GM23338 (cell line): ENCODE data around the gene SERGEF.

Source experiments
- CREB1 ChIP-seq: fragments of 250-450 bp; sonication (Bioruptor Pico); IDR thresholded peaks from 2 replicates; pipeline ENCODE4 v1.5.0; 2020; ENCODE audit warnings: low read depth, mild to moderate bottlenecking, moderate library complexity
- CTCF ChIP-seq, 2 experiments: fragments of 200-600 bp in 1 of 2; sonication (generic) in 1 of 2; conservative IDR thresholded peaks; 2 replicates each; pipeline versions ENCODE4 v1.5.1 to v1.6.1; 2016 to 2017; ENCODE audit warnings: antibody characterized with exemption in 2 of 2, low read depth in 2 of 2, mild to moderate bottlenecking in 2 of 2, moderate library complexity in 1 of 2
- ETS1 ChIP-seq: IDR thresholded peaks from 2 replicates; pipeline ENCODE4 v1.6.1; 2016; ENCODE audit warnings: antibody characterized with exemption
- EZH2 ChIP-seq: fragments of 200-600 bp; sonication (generic); IDR thresholded peaks from one replicate; pipeline ENCODE4 v1.8.0; 2017; ENCODE audit warnings: antibody characterized with exemption, mild to moderate bottlenecking, low read depth; ENCODE audit not compliant: unreplicated experiment
- EZH2phosphoT487 ChIP-seq: fragments of 200-600 bp; sonication (generic); IDR thresholded peaks from one replicate; pipeline ENCODE4 v1.8.1; 2018; ENCODE audit warnings: antibody characterized with exemption; ENCODE audit not compliant: unreplicated experiment
- JUNB ChIP-seq: IDR thresholded peaks from one replicate; pipeline ENCODE4 v1.6.1; 2016; ENCODE audit warnings: antibody characterized with exemption; ENCODE audit not compliant: unreplicated experiment
- NANOG ChIP-seq: IDR thresholded peaks from 2 replicates; pipeline ENCODE4 v1.6.1; 2016; ENCODE audit warnings: antibody characterized with exemption, borderline replicate concordance
- POLR2AphosphoS5 ChIP-seq: IDR thresholded peaks from 2 replicates; pipeline ENCODE4 v1.6.1; 2016; ENCODE audit warnings: antibody characterized with exemption, low read depth
- REST ChIP-seq: IDR thresholded peaks from one replicate; pipeline ENCODE4 v1.6.1; 2018; ENCODE audit warnings: antibody characterized with exemption; ENCODE audit not compliant: unreplicated experiment
- STAT1 ChIP-seq: IDR thresholded peaks from one replicate; pipeline ENCODE4 v1.6.1; 2016; ENCODE audit warnings: antibody characterized with exemption; ENCODE audit not compliant: unreplicated experiment
- ZNF114 ChIP-seq: fragments of 250-450 bp; sonication (Bioruptor Pico); IDR thresholded peaks from 2 replicates; pipeline ENCODE4 v1.5.0; 2020; ENCODE audit warnings: mild to moderate bottlenecking, moderate library complexity
- ZNF331 ChIP-seq: fragments of 250-450 bp; sonication (Bioruptor Pico); IDR thresholded peaks from 2 replicates; pipeline ENCODE4 v1.5.0; 2020; ENCODE audit warnings: low read depth, mild to moderate bottlenecking, moderate library complexity
- ZNF462 ChIP-seq: fragments of 250-450 bp; sonication (Bioruptor Pico); IDR thresholded peaks from 2 replicates; pipeline ENCODE4 v1.5.0; 2020; ENCODE audit warnings: mild to moderate bottlenecking, moderate library complexity

GRCh38 chr11:17770048-17770652 lies 242.7 kb downstream of the SERGEF start:
- TF ChIP-seq CTCF (conservative IDR thresholded peaks at IDR 0.05; ENCODE audit: low read depth in 2 of 2) (peak; percentile 40 to 56), STAT1 (no peak), POLR2AphosphoS5 (no peak), REST (no peak), ETS1 (no peak), EZH2phosphoT487 (no peak), JUNB (no peak), EZH2 (no peak), ZNF114 (CRISPR knock-in tag) (no peak), CREB1 (CRISPR knock-in tag) (no peak), NANOG (no peak), ZNF331 (CRISPR knock-in tag) (no peak), ZNF462 (0 out of 2 replicates have a peak, but pooled peaks have one; percentile 31)
